22Rv1 (cell line): ENCODE data around the gene ZNF84.

Experiments used
- ZFX ChIP-seq: fragments of 450-650 bp; IDR thresholded peaks from 2 replicates; pipeline ENCODE4 v1.6.1; 2017; ENCODE audit warnings: antibody characterized with exemption, borderline replicate concordance
- TF ChIP-seq, protein P1 (sequence below): fragments of 450-650 bp; IDR thresholded peaks from 2 replicates; pipeline ENCODE4 v1.5.1; 2017; ENCODE audit warnings: mild to moderate bottlenecking

DNA sequence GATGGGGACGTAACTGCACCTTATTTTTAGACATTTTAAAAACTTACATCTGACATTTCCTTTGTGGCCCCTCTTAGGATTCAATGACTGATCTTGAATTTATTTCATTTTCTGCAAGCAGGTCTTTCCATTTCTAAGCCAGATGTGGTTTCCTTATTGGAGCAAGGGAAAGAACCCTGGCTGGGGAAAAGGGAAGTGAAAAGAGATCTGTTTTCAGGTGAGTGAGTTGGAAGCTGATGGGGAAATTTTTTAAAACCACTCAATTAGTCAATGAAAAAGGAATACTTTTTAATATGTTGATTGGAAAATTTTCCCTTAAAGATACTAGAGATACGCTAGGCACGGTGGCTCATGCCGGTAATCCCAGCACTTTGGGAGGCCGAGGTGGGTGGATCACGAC, 46.0 kb downstream of the ZNF84 start:
- TF ChIP-seq, protein P1, sequence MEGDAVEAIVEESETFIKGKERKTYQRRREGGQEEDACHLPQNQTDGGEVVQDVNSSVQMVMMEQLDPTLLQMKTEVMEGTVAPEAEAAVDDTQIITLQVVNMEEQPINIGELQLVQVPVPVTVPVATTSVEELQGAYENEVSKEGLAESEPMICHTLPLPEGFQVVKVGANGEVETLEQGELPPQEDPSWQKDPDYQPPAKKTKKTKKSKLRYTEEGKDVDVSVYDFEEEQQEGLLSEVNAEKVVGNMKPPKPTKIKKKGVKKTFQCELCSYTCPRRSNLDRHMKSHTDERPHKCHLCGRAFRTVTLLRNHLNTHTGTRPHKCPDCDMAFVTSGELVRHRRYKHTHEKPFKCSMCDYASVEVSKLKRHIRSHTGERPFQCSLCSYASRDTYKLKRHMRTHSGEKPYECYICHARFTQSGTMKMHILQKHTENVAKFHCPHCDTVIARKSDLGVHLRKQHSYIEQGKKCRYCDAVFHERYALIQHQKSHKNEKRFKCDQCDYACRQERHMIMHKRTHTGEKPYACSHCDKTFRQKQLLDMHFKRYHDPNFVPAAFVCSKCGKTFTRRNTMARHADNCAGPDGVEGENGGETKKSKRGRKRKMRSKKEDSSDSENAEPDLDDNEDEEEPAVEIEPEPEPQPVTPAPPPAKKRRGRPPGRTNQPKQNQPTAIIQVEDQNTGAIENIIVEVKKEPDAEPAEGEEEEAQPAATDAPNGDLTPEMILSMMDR: no peak
- TF ChIP-seq ZFX: no peak
